Tibial nerve (tissue), 3 donors: ENCODE measurements around the gene ARHGEF1.

Source experiments
- POLR2A ChIP-seq, 2 donors: fragments of 450-650 bp; IDR thresholded peaks; one replicate each; pipeline ENCODE4 v1.6.1; 2017; ENCODE audit warnings: antibody characterized with exemption in 2 of 2, mild to moderate bottlenecking in 2 of 2, moderate library complexity in 2 of 2
- TF ChIP-seq, protein P1 (sequence below), 5 experiments: fragments of 200-600 bp in 3 of 5; fragments of 450-650 bp in 2 of 5; sonication (generic) in 3 of 5; IDR thresholded peaks; one replicate each; pipeline ENCODE4 v1.5.1; 2016 to 2019; ENCODE audit warnings: antibody characterized with exemption in 5 of 5, mild to moderate bottlenecking in 3 of 5, moderate library complexity in 2 of 5

DNA sequence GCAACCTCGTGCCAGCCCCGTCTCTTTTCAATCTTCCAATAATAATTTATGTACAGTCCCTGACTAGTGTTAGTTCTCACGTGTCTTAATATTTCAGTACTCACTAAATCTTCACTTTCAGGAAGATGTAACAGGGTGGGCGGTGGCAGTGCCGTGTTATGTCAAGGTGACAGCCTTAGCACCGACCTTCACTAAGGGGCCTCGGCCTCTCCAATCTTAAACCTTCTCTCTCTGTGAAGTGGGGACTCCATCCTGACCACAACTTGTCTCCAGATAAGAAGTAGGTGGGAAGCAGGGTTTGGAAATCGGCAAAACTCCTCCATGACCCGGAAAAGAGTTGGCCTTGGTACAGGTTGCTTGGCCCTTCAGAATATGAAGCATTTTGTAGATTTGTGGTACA, 21.1 kb upstream of the ARHGEF1 start:
- TF ChIP-seq, protein P1, sequence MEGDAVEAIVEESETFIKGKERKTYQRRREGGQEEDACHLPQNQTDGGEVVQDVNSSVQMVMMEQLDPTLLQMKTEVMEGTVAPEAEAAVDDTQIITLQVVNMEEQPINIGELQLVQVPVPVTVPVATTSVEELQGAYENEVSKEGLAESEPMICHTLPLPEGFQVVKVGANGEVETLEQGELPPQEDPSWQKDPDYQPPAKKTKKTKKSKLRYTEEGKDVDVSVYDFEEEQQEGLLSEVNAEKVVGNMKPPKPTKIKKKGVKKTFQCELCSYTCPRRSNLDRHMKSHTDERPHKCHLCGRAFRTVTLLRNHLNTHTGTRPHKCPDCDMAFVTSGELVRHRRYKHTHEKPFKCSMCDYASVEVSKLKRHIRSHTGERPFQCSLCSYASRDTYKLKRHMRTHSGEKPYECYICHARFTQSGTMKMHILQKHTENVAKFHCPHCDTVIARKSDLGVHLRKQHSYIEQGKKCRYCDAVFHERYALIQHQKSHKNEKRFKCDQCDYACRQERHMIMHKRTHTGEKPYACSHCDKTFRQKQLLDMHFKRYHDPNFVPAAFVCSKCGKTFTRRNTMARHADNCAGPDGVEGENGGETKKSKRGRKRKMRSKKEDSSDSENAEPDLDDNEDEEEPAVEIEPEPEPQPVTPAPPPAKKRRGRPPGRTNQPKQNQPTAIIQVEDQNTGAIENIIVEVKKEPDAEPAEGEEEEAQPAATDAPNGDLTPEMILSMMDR (IDR thresholded peaks at IDR 0.05) = no peak
- TF ChIP-seq POLR2A (IDR thresholded peaks at IDR 0.05) = no peak
